ENCODE results near the gene KCNA5.

Gene KCNA5

GRCh38 chr12:5043589-5044419 is at the start of gene KCNA5:
Gene KCNA5, plus strand, starts transcription at chr12:5043879. Its CDS starts 269 bp downstream, at chr12:5044148.
- no peak for DNase-seq

GRCh38 chr12:4994622-4995021 is 49.1 kb upstream of the KCNA5 start:
- DNase-seq, result no peak

GRCh38 chr12:4996714-4997113 is 47.0 kb upstream of the KCNA5 start:
- no peak for DNase-seq

- no peak for DNase-seq
Measured at GRCh38 chr12:4997939-4998338, 45.7 kb upstream of the KCNA5 start.

- no peak for DNase-seq
Measured at GRCh38 chr12:5000204-5000603, 43.5 kb upstream of the KCNA5 start.

GRCh38 chr12:5000658-5001385 is 42.9 kb upstream of the KCNA5 start:
- no peak for DNase-seq

GRCh38 chr12:5003025-5003666 is 40.5 kb upstream of the KCNA5 start:
- DNase-seq, result no peak

DNA sequence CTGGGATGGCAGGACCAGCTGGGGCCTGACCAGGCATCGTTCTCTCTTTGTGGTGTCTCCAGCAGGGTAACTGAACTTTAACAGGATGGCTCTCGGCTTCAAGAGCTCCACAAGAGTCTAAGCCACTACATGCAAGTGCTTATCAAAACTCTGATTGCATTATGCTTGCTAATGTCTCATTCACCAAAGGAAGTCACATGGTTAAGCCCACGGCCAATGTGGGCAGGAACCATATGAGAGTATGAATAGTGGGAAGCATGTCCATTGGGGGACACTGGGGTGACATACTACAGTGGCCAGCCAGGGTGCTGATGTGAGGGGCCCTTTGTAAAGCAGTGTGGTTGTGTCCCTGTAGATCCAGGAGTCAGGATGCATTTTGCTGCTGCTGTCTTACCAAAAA is 35.0 kb upstream of the KCNA5 start:
- no peak for DNase-seq

DNA sequence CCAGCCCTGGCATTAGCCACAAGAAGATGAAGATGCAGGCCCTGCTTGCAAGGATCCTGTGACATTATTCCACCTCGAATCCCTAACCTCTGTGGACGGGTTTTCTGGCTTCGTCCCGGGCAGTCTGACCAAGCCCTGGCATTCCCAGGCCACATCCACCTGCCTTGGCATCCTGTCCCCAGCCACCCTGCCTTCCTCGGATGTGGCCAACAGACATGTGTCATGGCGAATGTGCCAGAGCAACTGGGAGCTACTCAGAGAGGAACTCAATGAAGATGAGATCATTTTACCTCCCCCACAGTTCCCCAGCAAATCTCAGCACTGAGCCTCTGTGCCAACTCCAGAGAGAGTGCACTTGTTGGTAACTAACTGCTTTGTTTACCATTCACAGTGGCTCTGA is 33.5 kb upstream of the KCNA5 start:
- no peak for DNase-seq

GRCh38 chr12:5012337-5012736 is 31.3 kb upstream of the KCNA5 start:
- DNase-seq, result no peak

GRCh38 chr12:5013266-5013730 is 30.4 kb upstream of the KCNA5 start:
- DNase-seq, result peak; percentile 6

GRCh38 chr12:5014269-5014668 is 29.4 kb upstream of the KCNA5 start:
- no peak for DNase-seq

DNA sequence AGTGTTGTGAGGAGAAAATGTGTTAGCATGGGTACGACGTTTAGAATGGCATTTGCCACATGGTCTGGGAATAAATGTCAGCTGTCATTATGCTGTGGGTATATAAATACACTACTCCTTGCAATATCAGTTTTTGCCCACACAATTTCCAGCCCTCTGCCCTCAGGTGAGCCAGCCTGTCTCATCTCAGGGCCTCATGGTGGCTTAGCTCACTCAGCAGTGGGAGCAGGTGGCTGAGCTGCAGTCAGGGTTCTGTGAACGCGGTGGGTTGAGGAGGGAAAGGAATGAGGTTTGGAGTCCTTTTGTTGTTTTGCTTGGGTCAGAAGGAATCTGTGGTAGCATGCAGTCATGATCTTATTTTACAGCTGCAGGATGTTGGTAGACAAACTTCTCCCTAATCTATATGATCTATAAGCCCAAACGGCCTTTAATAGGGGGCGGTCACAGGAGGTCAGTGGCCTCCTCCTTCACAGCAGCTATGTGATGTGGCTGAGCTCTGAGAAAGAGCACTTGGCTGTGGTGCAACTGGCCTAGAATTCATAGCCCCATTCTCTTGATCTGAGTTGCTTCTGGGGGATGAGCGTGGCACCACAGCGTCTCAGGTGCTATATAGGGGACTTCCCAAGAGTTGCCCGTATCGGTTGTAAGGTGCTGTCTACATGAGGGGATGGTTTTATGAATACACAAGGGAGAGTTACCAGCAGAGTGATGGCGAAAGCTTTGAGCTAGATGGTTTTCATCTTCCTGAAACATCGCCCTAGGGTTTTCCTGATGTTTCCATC is 27.8 kb upstream of the KCNA5 start:
- DNase-seq, result no peak

DNA sequence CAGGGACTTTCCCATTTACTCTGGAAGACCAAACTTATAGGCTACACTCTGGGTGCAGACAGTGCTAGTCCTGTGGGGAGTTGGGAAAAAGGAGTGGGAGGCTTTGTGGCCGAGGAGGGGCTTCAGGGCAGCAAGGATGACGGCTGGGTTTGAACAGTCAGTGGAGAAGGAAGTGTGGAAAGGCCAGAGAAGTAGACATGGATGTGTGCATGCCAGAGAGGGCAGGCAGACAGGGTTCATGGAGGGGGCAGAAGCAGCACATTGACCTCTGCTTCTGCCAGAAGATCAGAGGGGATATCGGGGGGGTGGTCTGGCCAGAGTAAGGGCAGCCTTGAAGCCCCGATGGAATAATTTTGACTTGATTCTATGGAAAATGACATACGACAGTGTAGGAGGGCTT is 27.2 kb upstream of the KCNA5 start:
- DNase-seq, result no peak

DNA sequence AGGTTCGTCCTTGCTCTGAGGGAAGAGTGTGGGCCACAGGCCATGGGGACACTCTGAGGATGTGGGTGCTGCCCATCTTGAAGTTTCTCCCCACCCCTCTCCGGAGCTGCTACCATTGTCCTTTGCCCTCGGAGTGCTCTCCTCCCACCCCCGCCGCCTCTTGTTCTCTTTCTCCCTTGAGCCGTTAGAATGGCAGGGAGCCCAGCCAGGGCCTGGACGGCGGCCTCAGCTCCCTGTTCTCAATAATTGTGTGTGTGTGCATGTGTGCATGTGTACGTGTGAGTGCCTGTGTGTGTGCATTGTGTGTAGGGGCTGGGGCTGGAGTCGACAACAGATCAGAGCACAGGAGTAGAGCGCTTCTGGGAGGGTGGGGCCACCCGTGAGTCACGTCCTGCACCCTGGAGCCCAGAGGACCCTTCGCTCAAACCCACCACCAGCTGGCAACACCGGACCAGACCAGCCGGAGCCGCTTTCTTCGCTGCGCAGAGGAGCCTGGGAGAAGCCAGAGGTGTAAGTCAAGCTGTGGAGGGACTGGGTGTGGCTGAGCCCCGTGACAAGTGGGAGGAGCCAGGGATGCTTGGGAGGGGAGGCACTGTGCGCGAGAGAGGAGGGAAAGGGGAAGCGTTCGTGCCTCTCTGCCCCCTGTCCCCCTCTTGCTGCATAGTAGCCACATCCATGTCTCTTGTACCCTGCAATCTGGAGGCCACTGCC is 25.9 kb upstream of the KCNA5 start:
- DNase-seq, result no peak

DNA sequence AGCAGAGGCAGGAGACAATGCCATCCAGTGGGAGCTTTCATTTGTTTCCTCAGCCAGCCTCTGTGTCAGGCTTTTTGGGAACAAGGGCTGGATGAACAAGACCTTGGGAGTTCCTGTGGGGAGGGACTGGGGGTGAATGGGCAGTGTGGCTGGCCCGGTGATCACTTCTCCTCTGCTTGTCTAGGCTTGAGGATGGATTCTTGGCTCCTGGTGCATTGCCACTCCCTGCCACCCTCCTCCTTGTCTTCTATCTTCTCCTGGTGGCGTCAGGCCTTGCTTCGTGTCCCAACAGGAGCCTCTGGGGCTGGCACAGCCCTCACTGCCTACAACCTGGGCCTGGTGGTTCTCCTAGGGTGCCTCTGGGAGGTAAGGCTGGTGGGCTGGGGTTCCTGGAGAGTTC is 25.0 kb upstream of the KCNA5 start:
- DNase-seq, result no peak

- DNase-seq, result no peak
Measured at GRCh38 chr12:5022025-5022424, 21.7 kb upstream of the KCNA5 start.

GRCh38 chr12:5022465-5023061 is 21.1 kb upstream of the KCNA5 start:
- DNase-seq, result no peak

GRCh38 chr12:5023842-5024241 is 19.8 kb upstream of the KCNA5 start:
- DNase-seq, result no peak

- DNase-seq, result no peak
Measured at GRCh38 chr12:5026342-5026938, 17.2 kb upstream of the KCNA5 start.

DNA sequence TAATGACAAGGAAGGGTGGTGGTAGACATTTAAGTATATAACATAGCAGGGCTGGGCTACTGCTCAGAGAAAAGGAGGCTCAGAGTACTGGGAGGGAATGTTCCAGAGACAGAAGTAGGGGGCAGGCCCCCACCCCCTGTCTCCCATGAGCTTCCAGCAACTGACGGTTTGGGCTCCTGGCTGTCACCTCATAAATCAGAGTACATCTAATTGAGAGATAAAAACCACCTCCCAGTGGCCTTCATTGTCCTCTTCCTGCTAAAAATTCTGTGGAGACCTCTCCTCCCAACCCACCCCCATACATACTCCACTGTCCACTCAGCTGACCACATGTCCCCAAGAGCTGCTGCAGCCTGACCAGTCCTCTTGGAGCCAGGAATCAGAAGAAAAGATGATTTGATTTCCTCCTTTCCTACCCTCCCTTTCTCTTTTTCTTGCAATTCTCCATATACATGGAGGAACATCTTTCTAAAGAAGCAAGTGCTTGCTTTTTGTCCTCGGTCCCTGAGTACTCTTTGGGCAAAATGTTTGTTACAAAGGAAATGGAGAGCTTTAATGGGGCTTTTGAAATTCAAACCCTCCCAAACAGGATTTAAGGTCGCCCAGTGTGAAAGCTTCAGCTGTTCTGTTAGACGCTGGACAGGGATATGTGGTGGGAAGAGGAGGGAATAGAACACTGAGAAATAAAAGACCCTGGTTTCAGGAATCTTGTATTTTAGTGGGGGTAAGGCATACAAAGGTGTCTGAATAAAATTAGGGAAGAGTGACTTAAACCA is 16.4 kb upstream of the KCNA5 start:
- DNase-seq, result no peak
